ENCODE results near the gene ZFAND2A.

- TF ChIP-seq CTCF (IDR thresholded peaks at IDR 0.05) (no peak), POLR2AphosphoS5 (IDR thresholded peaks at IDR 0.05) (no peak)
Measured at GRCh38 chr7:1189986-1190772, 30.2 kb upstream of the ZFAND2A start.

Data from suprapubic skin (tissue), 3 donors.